ENCODE data around the gene AGBL1. TPM values are rescaled to one million over a fixed set of nuclear protein-coding genes. Genes with fewer than 3 reads are reported as not detected.

AGBL1 gene
- total and polyA plus RNA-seq, 2 donors (not counting 1 experiment from before 2014, with no cell fraction given), result not detected

GRCh38 chr15:86491118-86491517 lies 411.4 kb downstream of the AGBL1 start:
- no peaks in the 10 kb centered on the region for H3K9me3 ChIP-seq (ENCODE audit: control extremely low read depth in 1 of 3, control insufficient read depth in 2 of 3, insufficient read depth in 1 of 3, low read length in 2 of 3)
- intact Hi-C loops (cut with micrococcal nuclease), result no loop called here
- Mint-ChIP-seq H3K4me3 (no peak overlapping the region), H3K9me3 (ENCODE audit: insufficient read depth) (peaks cover 3% of the 10 kb centered on the region), H3K27me3 (no peaks in the 10 kb centered on the region), H3K27ac (no peak overlapping the region), H3K4me1 (no peaks in the 10 kb centered on the region)
- WGBS (ENCODE audit: insufficient coverage), result 92% methylated on average over 2 of the region's 2 CpGs
- no peak for TF ChIP-seq CTCF (IDR thresholded peaks at IDR 0.05)
- no peak for TF ChIP-seq EZH2 (IDR thresholded peaks at IDR 0.05; ENCODE audit: borderline replicate concordance, insufficient read depth, low read depth, low read length, poor library complexity, severe bottlenecking)
- H3K27me3 ChIP-seq (replicated peaks in 1 of 4; ENCODE audit: control extremely low read depth in 1 of 4, control insufficient read depth in 3 of 4, insufficient read depth in 4 of 4, low read length in 3 of 4), result no peaks in the 10 kb centered on the region
- H4K20me1 ChIP-seq (ENCODE audit: control insufficient read depth, insufficient read depth, low read length, poor library complexity, severe bottlenecking), result no peaks in the 10 kb centered on the region
- H2AFZ ChIP-seq (ENCODE audit: insufficient read depth, low read depth, low read length, poor library complexity, severe bottlenecking), result no peak overlapping the region
- H3K27ac ChIP-seq (ENCODE audit: low read length in 2 of 2), result no peak overlapping the region
- no peak overlapping the region for H3K9ac ChIP-seq (ENCODE audit: low read length)
- H3K4me2 ChIP-seq (replicated peaks; ENCODE audit: low read depth, low read length, poor library complexity, severe bottlenecking), result no peak overlapping the region
- no peak overlapping the region for H3K4me3 ChIP-seq (ENCODE audit: control extremely low read depth in 1 of 5, extremely low read depth in 1 of 5, insufficient read depth in 1 of 5, low read depth in 2 of 5, low read length in 4 of 5)
- ChIA-PET POLR2A (no interaction called here), CTCF (no interaction called here)
- ATAC-seq (ENCODE audit: low read depth), result no peak
- H3K4me1 ChIP-seq (ENCODE audit: control insufficient read depth in 2 of 2, insufficient read depth in 2 of 2, low read length in 2 of 2), result no peaks in the 10 kb centered on the region
- H3K36me3 ChIP-seq (replicated peaks in 1 of 2; ENCODE audit: control extremely low read depth in 1 of 2, control insufficient read depth in 1 of 2, extremely low read depth in 1 of 2, insufficient read depth in 2 of 2, low read length in 1 of 2), result no peaks in the 10 kb centered on the region
- H3K79me2 ChIP-seq (ENCODE audit: control insufficient read depth, insufficient read depth, low read length), result no peaks in the 10 kb centered on the region
- no peak for DNase-seq

- H3K27ac Mint-ChIP-seq, result no peak overlapping the region
- H4K20me1 ChIP-seq (ENCODE audit: control insufficient read depth, insufficient read depth, low read length, poor library complexity, severe bottlenecking), result no peaks in the 10 kb centered on the region
- DNase-seq (no peak), ATAC-seq (ENCODE audit: low read depth) (no peak)
- WGBS (ENCODE audit: insufficient coverage), result no CpG with 5 or more reads among the region's 3 CpGs
- H3K4me1 ChIP-seq (ENCODE audit: control insufficient read depth in 2 of 2, insufficient read depth in 2 of 2, low read length in 2 of 2), result no peaks in the 10 kb centered on the region
- no peaks in the 10 kb centered on the region for H3K27me3 ChIP-seq (replicated peaks in 1 of 4; ENCODE audit: control extremely low read depth in 1 of 4, control insufficient read depth in 3 of 4, insufficient read depth in 4 of 4, low read length in 3 of 4)
- peaks cover 4% of the 10 kb centered on the region for H3K9me3 Mint-ChIP-seq (ENCODE audit: insufficient read depth)
- no peaks in the 10 kb centered on the region for H3K79me2 ChIP-seq (ENCODE audit: control insufficient read depth, insufficient read depth, low read length)
- no peak for TF ChIP-seq CTCF (IDR thresholded peaks at IDR 0.05)
- no peak for TF ChIP-seq EZH2 (IDR thresholded peaks at IDR 0.05; ENCODE audit: borderline replicate concordance, insufficient read depth, low read depth, low read length, poor library complexity, severe bottlenecking)
- ChIA-PET CTCF (no interaction called here), POLR2A (no interaction called here)
- H3K36me3 ChIP-seq (replicated peaks in 1 of 2; ENCODE audit: control extremely low read depth in 1 of 2, control insufficient read depth in 1 of 2, extremely low read depth in 1 of 2, insufficient read depth in 2 of 2, low read length in 1 of 2), result no peaks in the 10 kb centered on the region
- H3K4me2 ChIP-seq (replicated peaks; ENCODE audit: low read depth, low read length, poor library complexity, severe bottlenecking), result no peak overlapping the region
- H2AFZ ChIP-seq (ENCODE audit: insufficient read depth, low read depth, low read length, poor library complexity, severe bottlenecking), result no peak overlapping the region
- no peak overlapping the region for H3K27ac ChIP-seq (ENCODE audit: low read length in 2 of 2)
- no peak overlapping the region for H3K9ac ChIP-seq (ENCODE audit: low read length)
- no peaks in the 10 kb centered on the region for H3K4me1 Mint-ChIP-seq
- no peak overlapping the region for H3K4me3 Mint-ChIP-seq
- H3K9me3 ChIP-seq (ENCODE audit: control extremely low read depth in 1 of 3, control insufficient read depth in 2 of 3, insufficient read depth in 1 of 3, low read length in 2 of 3), result no peaks in the 10 kb centered on the region
- no peak overlapping the region for H3K4me3 ChIP-seq (ENCODE audit: control extremely low read depth in 1 of 5, extremely low read depth in 1 of 5, insufficient read depth in 1 of 5, low read depth in 2 of 5, low read length in 4 of 5)
- H3K27me3 Mint-ChIP-seq, result no peaks in the 10 kb centered on the region
- intact Hi-C loops (cut with micrococcal nuclease), result no loop called here
These were observed 414.2 kb downstream of the AGBL1 start for GRCh38 chr15:86493884-86494283.

Measured in B cell (primary cell).